Measurements from ENCODE around the gene RGS8. TPM values are rescaled to one million over a fixed set of nuclear protein-coding genes. Genes with fewer than 3 reads are reported as not detected.

Gene RGS8
- total and polyA plus RNA-seq, 2 donors from 2014 or later, result not detected

- no peak for TF ChIP-seq CTCF (IDR thresholded peaks at IDR 0.05; ENCODE audit: borderline replicate concordance, extremely low read depth, insufficient read depth)
- H3K27ac ChIP-seq (ENCODE audit: low read depth in 2 of 2, low read length in 2 of 2), result no peak overlapping the region
- intact Hi-C loops (cut with DNase I), result no loop called here
- H3K9me3 ChIP-seq (ENCODE audit: control insufficient read depth in 2 of 3, insufficient read depth in 1 of 3, low read length in 3 of 3), result no peaks in the 10 kb centered on the region
- peaks cover 2% of the 10 kb centered on the region for H3K27me3 ChIP-seq (ENCODE audit: control insufficient read depth, insufficient read depth, low read length)
- FAIRE-seq, result no peak
- H3K4me1 ChIP-seq (ENCODE audit: control insufficient read depth in 2 of 3, insufficient read depth in 2 of 3, low read depth in 1 of 3, low read length in 3 of 3), result no peaks in the 10 kb centered on the region
- no peaks in the 10 kb centered on the region for H3K36me3 ChIP-seq (ENCODE audit: control insufficient read depth in 2 of 3, insufficient read depth in 3 of 3, low read length in 3 of 3)
- no peak overlapping the region for H3K4me3 ChIP-seq (ENCODE audit: low read length in 3 of 3)
- DNase-seq, result no peak
- H3K9ac ChIP-seq (ENCODE audit: low read length in 3 of 3), result no peak overlapping the region
Measured at GRCh38 chr1:182682406-182682805, 2.0 kb downstream of the RGS8 start.

GRCh38 chr1:182681568-182681912 lies 2.8 kb downstream of the RGS8 start:
- DNase-seq (no peak), FAIRE-seq (no peak)
- Histone ChIP-seq H3K27me3 (ENCODE audit: control insufficient read depth, insufficient read depth, low read length) (peaks cover 2% of the 10 kb centered on the region), H3K27ac (ENCODE audit: low read depth in 2 of 2, low read length in 2 of 2) (no peak overlapping the region), H3K36me3 (ENCODE audit: control insufficient read depth in 2 of 3, insufficient read depth in 3 of 3, low read length in 3 of 3) (no peaks in the 10 kb centered on the region), H3K9ac (ENCODE audit: low read length in 3 of 3) (no peak overlapping the region), H3K9me3 (ENCODE audit: control insufficient read depth in 2 of 3, insufficient read depth in 1 of 3, low read length in 3 of 3) (no peaks in the 10 kb centered on the region), H3K4me3 (ENCODE audit: low read length in 3 of 3) (no peak overlapping the region), H3K4me1 (ENCODE audit: control insufficient read depth in 2 of 3, insufficient read depth in 2 of 3, low read depth in 1 of 3, low read length in 3 of 3) (no peaks in the 10 kb centered on the region)
- TF ChIP-seq CTCF (IDR thresholded peaks at IDR 0.05; ENCODE audit: borderline replicate concordance, extremely low read depth, insufficient read depth), result no peak
- intact Hi-C loops (cut with DNase I), result no loop called here

GRCh38 chr1:182680901-182681567 lies 3.4 kb downstream of the RGS8 start:
- intact Hi-C loops (cut with DNase I), result no loop called here
- no peaks in the 10 kb centered on the region for H3K4me1 ChIP-seq (ENCODE audit: control insufficient read depth in 2 of 3, insufficient read depth in 2 of 3, low read depth in 1 of 3, low read length in 3 of 3)
- no peak for TF ChIP-seq CTCF (IDR thresholded peaks at IDR 0.05; ENCODE audit: borderline replicate concordance, extremely low read depth, insufficient read depth)
- no peaks in the 10 kb centered on the region for H3K36me3 ChIP-seq (ENCODE audit: control insufficient read depth in 2 of 3, insufficient read depth in 3 of 3, low read length in 3 of 3)
- peaks cover 2% of the 10 kb centered on the region for H3K27me3 ChIP-seq (ENCODE audit: control insufficient read depth, insufficient read depth, low read length)
- no peaks in the 10 kb centered on the region for H3K9me3 ChIP-seq (ENCODE audit: control insufficient read depth in 2 of 3, insufficient read depth in 1 of 3, low read length in 3 of 3)
- FAIRE-seq (no peak), DNase-seq (no peak)
- H3K27ac ChIP-seq (ENCODE audit: low read depth in 2 of 2, low read length in 2 of 2), result no peak overlapping the region
- no peak overlapping the region for H3K4me3 ChIP-seq (ENCODE audit: low read length in 3 of 3)
- no peak overlapping the region for H3K9ac ChIP-seq (ENCODE audit: low read length in 3 of 3)

GRCh38 chr1:182680408-182680807 lies 4.0 kb downstream of the RGS8 start:
- Histone ChIP-seq H3K9ac (ENCODE audit: low read length in 3 of 3) (no peak overlapping the region), H3K4me1 (ENCODE audit: control insufficient read depth in 2 of 3, insufficient read depth in 2 of 3, low read depth in 1 of 3, low read length in 3 of 3) (no peaks in the 10 kb centered on the region), H3K4me3 (ENCODE audit: low read length in 3 of 3) (no peak overlapping the region), H3K27me3 (ENCODE audit: control insufficient read depth, insufficient read depth, low read length) (peaks cover 2% of the 10 kb centered on the region), H3K27ac (ENCODE audit: low read depth in 2 of 2, low read length in 2 of 2) (no peak overlapping the region), H3K36me3 (ENCODE audit: control insufficient read depth in 2 of 3, insufficient read depth in 3 of 3, low read length in 3 of 3) (no peaks in the 10 kb centered on the region), H3K9me3 (ENCODE audit: control insufficient read depth in 2 of 3, insufficient read depth in 1 of 3, low read length in 3 of 3) (no peaks in the 10 kb centered on the region)
- TF ChIP-seq CTCF (IDR thresholded peaks at IDR 0.05; ENCODE audit: borderline replicate concordance, extremely low read depth, insufficient read depth), result no peak
- no peak for FAIRE-seq
- DNase-seq, result no peak
- intact Hi-C loops (cut with DNase I), result no loop called here

Measured in kidney (tissue), 14 donors.